Neural cell (in vitro differentiated cells): ENCODE measurements around the gene PGM5. TPM values are rescaled to one million over a fixed set of nuclear protein-coding genes. Genes with fewer than 3 reads are reported as not detected.

Experiments
- H2AFZ ChIP-seq: fragments of 200-600, 300-800 bp; sonication (generic), shearing (Covaris generic); 2 replicates; pipeline ENCODE4 v1.6.0; 2014; ENCODE audit warnings: low read depth, mild to moderate bottlenecking, antibody characterized with exemption, low read length, moderate library complexity
- H3F3A ChIP-seq: fragments of 200-600 bp; shearing (Covaris generic); 2 replicates; pipeline ENCODE4 v1.6.1; 2016; ENCODE audit warnings: mild to moderate bottlenecking, moderate library complexity, mixed read lengths, antibody characterized with exemption, low read length; ENCODE audit not compliant: insufficient read depth, poor library complexity, severe bottlenecking
- H3K27ac ChIP-seq: fragments of 200-600, 300-800 bp; sonication (generic), shearing (Covaris generic); 2 replicates; pipeline ENCODE4 v1.5.1; 2014; ENCODE audit warnings: mild to moderate bottlenecking, low read length, moderate library complexity
- H3K27me3 ChIP-seq: fragments of 300-800, 200-600 bp; sonication (generic), shearing (Covaris generic); 2 replicates; pipeline ENCODE4 v1.6.0; 2014; ENCODE audit warnings: mild to moderate bottlenecking, low read depth, low read length, moderate library complexity; ENCODE audit not compliant: insufficient read depth
- H3K36me3 ChIP-seq: fragments of 300-800, 200-600 bp; sonication (generic), shearing (Covaris generic); 2 replicates; pipeline ENCODE4 v1.5.1; 2014; ENCODE audit warnings: mild to moderate bottlenecking, antibody characterized with exemption, low read length, moderate library complexity; ENCODE audit not compliant: insufficient read depth
- H3K4me2 ChIP-seq: fragments of 300-800, 200-600 bp; sonication (generic), shearing (Covaris generic); 2 replicates; pipeline ENCODE4 v1.6.0; 2014; ENCODE audit warnings: mild to moderate bottlenecking, low read length
- H3K4me3 ChIP-seq: fragments of 300-800, 200-600 bp; sonication (generic), shearing (Covaris generic); 2 replicates; pipeline ENCODE4 v1.5.1; 2014; ENCODE audit warnings: mild to moderate bottlenecking, low read length, moderate library complexity
- H3K79me2 ChIP-seq: fragments of 200-600 bp; shearing (Covaris generic); replicated peaks from 2 replicates; pipeline ENCODE4 v1.6.0; 2014; ENCODE audit warnings: mild to moderate bottlenecking, low read length, moderate library complexity; ENCODE audit not compliant: insufficient read depth
- H3K9ac ChIP-seq: fragments of 300-800, 200-600 bp; sonication (generic), shearing (Covaris generic); 2 replicates; pipeline ENCODE4 v1.6.1; 2016; ENCODE audit warnings: mild to moderate bottlenecking, low read length, mixed read lengths
- H3K9me2 ChIP-seq: fragments of 200-600 bp; shearing (Covaris generic); 2 replicates; pipeline ENCODE4 v1.6.1; 2016; ENCODE audit warnings: mild to moderate bottlenecking, low read length, mixed read lengths; ENCODE audit not compliant: insufficient read depth
- H3K9me3 ChIP-seq: fragments of 200-600, 300-800 bp; sonication (generic), shearing (Covaris generic); 2 replicates; pipeline ENCODE4 v1.6.1; 2016; ENCODE audit warnings: mild to moderate bottlenecking, mixed run types, low read length, moderate library complexity, mixed read lengths
- H4K20me1 ChIP-seq: fragments of 200-600 bp; shearing (Covaris generic); 2 replicates; pipeline ENCODE4 v1.6.1; 2016; ENCODE audit warnings: mild to moderate bottlenecking, mixed run types; ENCODE audit not compliant: insufficient read depth
- CTCF ChIP-seq: fragments of 450-650 bp; IDR thresholded peaks from 2 replicates; pipeline ENCODE4 v1.5.1; 2014; ENCODE audit warnings: antibody characterized with exemption, mild to moderate bottlenecking, moderate library complexity; ENCODE audit not compliant: poor library complexity, severe bottlenecking
- EP300 ChIP-seq: fragments of 450-650 bp; conservative IDR thresholded peaks from 2 replicates; pipeline ENCODE4 v1.6.1; 2014; ENCODE audit warnings: antibody characterized with exemption, mild to moderate bottlenecking, moderate library complexity; ENCODE audit not compliant: poor library complexity, severe bottlenecking
- EZH2 ChIP-seq: fragments of 200-600, 300-800 bp; shearing (Covaris generic), sonication (generic); IDR thresholded peaks from 2 replicates; pipeline ENCODE4 v1.6.1; 2014; ENCODE audit warnings: antibody characterized with exemption, low read length, borderline replicate concordance, mild to moderate bottlenecking; ENCODE audit not compliant: insufficient read depth, poor library complexity, severe bottlenecking
- MXI1 ChIP-seq: fragments of 450-650 bp; conservative IDR thresholded peaks from 2 replicates; pipeline ENCODE4 v1.6.1; 2014; ENCODE audit warnings: antibody characterized with exemption, mild to moderate bottlenecking; ENCODE audit not compliant: poor library complexity, severe bottlenecking
- POLR2AphosphoS5 ChIP-seq: IDR thresholded peaks from 2 replicates; pipeline ENCODE4 v1.6.1; 2012
- RAD21 ChIP-seq: fragments of 450-650 bp; conservative IDR thresholded peaks from 2 replicates; pipeline ENCODE4 v1.6.1; 2014; ENCODE audit warnings: antibody characterized with exemption, mild to moderate bottlenecking, moderate library complexity
- REST ChIP-seq: IDR thresholded peaks from 2 replicates; pipeline ENCODE4 v1.6.1; 2012; ENCODE audit warnings: borderline replicate concordance
- SMC3 ChIP-seq: fragments of 450-650 bp; conservative IDR thresholded peaks from 2 replicates; pipeline ENCODE4 v1.6.1; 2014; ENCODE audit warnings: antibody characterized with exemption, mild to moderate bottlenecking, moderate library complexity; ENCODE audit not compliant: poor library complexity
- TAF1 ChIP-seq: IDR thresholded peaks from 2 replicates; pipeline ENCODE4 v1.6.1; 2012; ENCODE audit warnings: low read depth
- polyA plus RNA-seq: library from polyadenylated mRNA; depleted of rRNA; stranded (reverse); fragments of >200 nt; gene quantifications from 2 replicates; pipeline ENCODE4 v1.2.3, GENCODE V29; 2014

Gene PGM5
- polyA plus RNA-seq, 1 donor from 2014 or later, result not detected

- Histone ChIP-seq H3K36me3 (no peaks in the 10 kb centered on the region), H3K9ac (no peak overlapping the region), H3K9me3 (no peaks in the 10 kb centered on the region), H3K4me2 (no peak overlapping the region), H4K20me1 (no peaks in the 10 kb centered on the region), H3K27ac (no peak overlapping the region), H3F3A (no peaks in the 10 kb centered on the region), H3K79me2 (no peaks in the 10 kb centered on the region), H2AFZ (no peak overlapping the region), H3K9me2 (no peaks in the 10 kb centered on the region), H3K27me3 (no peaks in the 10 kb centered on the region), H3K4me3 (no peak overlapping the region)
- TF ChIP-seq MXI1 (no peak), POLR2AphosphoS5 (no peak), CTCF (no peak), REST (no peak), TAF1 (no peak), EZH2 (no peak), SMC3 (no peak), EP300 (no peak), RAD21 (no peak)
Measured at GRCh38 chr9:68470067-68470466, 113.7 kb downstream of the PGM5 start.

- Histone ChIP-seq H3K9me2 (no peaks in the 10 kb centered on the region), H3K79me2 (no peaks in the 10 kb centered on the region), H2AFZ (no peak overlapping the region), H3F3A (no peaks in the 10 kb centered on the region), H3K27me3 (no peaks in the 10 kb centered on the region), H3K36me3 (no peaks in the 10 kb centered on the region), H3K4me3 (no peak overlapping the region), H4K20me1 (no peaks in the 10 kb centered on the region), H3K9me3 (no peaks in the 10 kb centered on the region), H3K9ac (no peak overlapping the region), H3K4me2 (no peak overlapping the region), H3K27ac (no peak overlapping the region)
- no peak for TF ChIP-seq EP300
- TF ChIP-seq EZH2, result no peak
- no peak for TF ChIP-seq POLR2AphosphoS5
- TF ChIP-seq SMC3, result no peak
- TF ChIP-seq TAF1, result no peak
- no peak for TF ChIP-seq REST
- no peak for TF ChIP-seq RAD21
- TF ChIP-seq MXI1, result no peak
- no peak for TF ChIP-seq CTCF
Measured at GRCh38 chr9:68470634-68471033, 114.2 kb downstream of the PGM5 start.
